GM18498 (cell line): ENCODE data around the gene PPDPF.

Experiments used
- ATAC-seq: cut with Tn5 transposase; IDR thresholded peaks from one replicate; pipeline ENCODE4 v1.9.1; 2021; ENCODE audit warnings: mild to moderate bottlenecking, moderate library complexity; ENCODE audit not compliant: unreplicated experiment

The PPDPF gene

GRCh38 chr20:63487116-63487764 is 33.3 kb upstream of the PPDPF start:
- ATAC-seq, result no peak

- no peak for ATAC-seq
These were observed 32.8 kb upstream of the PPDPF start for GRCh38 chr20:63487781-63488241.

- ATAC-seq, result no peak
These were observed 32.0 kb upstream of the PPDPF start for GRCh38 chr20:63488315-63489251.

- ATAC-seq, result no peak
These were observed 30.1 kb upstream of the PPDPF start for GRCh38 chr20:63490416-63490815.

- ATAC-seq, result no peak
These were observed 29.5 kb upstream of the PPDPF start for GRCh38 chr20:63491078-63491477.

GRCh38 chr20:63491635-63492230 is 28.8 kb upstream of the PPDPF start:
- no peak for ATAC-seq

- ATAC-seq, result no peak
These were observed 28.0 kb upstream of the PPDPF start for GRCh38 chr20:63492518-63492917.

GRCh38 chr20:63492982-63493381 is 27.6 kb upstream of the PPDPF start:
- no peak for ATAC-seq

- no peak for ATAC-seq
These were observed 27.0 kb upstream of the PPDPF start for GRCh38 chr20:63493563-63494020.

GRCh38 chr20:63494084-63494419 is 26.5 kb upstream of the PPDPF start:
- no peak for ATAC-seq

GRCh38 chr20:63494420-63495166 is 26.0 kb upstream of the PPDPF start:
- ATAC-seq, result no peak

- no peak for ATAC-seq
These were observed 25.3 kb upstream of the PPDPF start for GRCh38 chr20:63495167-63495720.

GRCh38 chr20:63495741-63496595 is 24.6 kb upstream of the PPDPF start:
- ATAC-seq, result no peak

GRCh38 chr20:63496596-63497120 is 23.9 kb upstream of the PPDPF start:
- no peak for ATAC-seq

GRCh38 chr20:63497138-63497945 is 23.2 kb upstream of the PPDPF start:
- no peak for ATAC-seq

- ATAC-seq, result no peak
These were observed 22.3 kb upstream of the PPDPF start for GRCh38 chr20:63497946-63498935.

- ATAC-seq, result no peak
These were observed 21.6 kb upstream of the PPDPF start, which contains the start of gene EEF1A2 for GRCh38 chr20:63498960-63499337. TSS of gene EEF1A2 (minus strand) at chr20:63499083. CDS start at chr20:63497763, 1,320 bp downstream.
